Caco-2 (cell line): ENCODE results near the gene GPATCH11. TPM values are rescaled to one million over a fixed set of nuclear protein-coding genes. Genes with fewer than 3 reads are reported as not detected.

Experiments used
- BruUV-seq: library from RNA; stranded (reverse); fragments of 400-500 nt; replicated peaks from 2 replicates; lab custom pipeline; 2021; lab: Mats Ljungman, UMichigan
- CTCF ChIA-PET: fragments of 300-600 bp; sonication (Branson Sonifier 250); formaldehyde crosslinking; loops from one replicate; lab custom pipeline; 2022; ENCODE audit warnings: antibody characterized with exemption; lab: Charles Lee
- POLR2A ChIA-PET: fragments of 300-600 bp; sonication (Branson Sonifier 250); formaldehyde crosslinking; loops from one replicate; lab custom pipeline; 2022; ENCODE audit warnings: antibody characterized with exemption; lab: Charles Lee
- DNase-seq, 2 experiments: peaks; one replicate each; pipeline versions ENCODE4 v3.0.0 to v3.0.0-alpha.2; 2020 to 2022
- H3K27me3 ChIP-seq: replicated peaks from 2 replicates; pipeline ENCODE4 v1.6.0; 2011; ENCODE audit warnings: low read length; ENCODE audit not compliant: control insufficient read depth, insufficient read depth
- H3K36me3 ChIP-seq: 2 replicates; pipeline ENCODE4 v1.5.1; 2011; ENCODE audit warnings: low read length; ENCODE audit not compliant: control insufficient read depth, insufficient read depth
- H3K4me1 ChIP-seq: fragments of 250-450 bp; sonication (Bioruptor Pico); 2 replicates; pipeline ENCODE4 v1.5.1; 2020; ENCODE audit warnings: mild to moderate bottlenecking
- H3K4me3 ChIP-seq: 2 replicates; pipeline ENCODE4 v1.5.1; 2011; ENCODE audit warnings: low read depth, mild to moderate bottlenecking, control low read depth, low read length
- H3K9me3 ChIP-seq: fragments of 250-450 bp; sonication (Bioruptor Pico); 2 replicates; pipeline ENCODE4 v1.5.1; 2020; ENCODE audit warnings: mild to moderate bottlenecking, moderate library complexity
- H3K27ac Mint-ChIP-seq: one replicate; pipeline ENCODE4 v1.8.0; 2022; ENCODE audit warnings: mixed read lengths; ENCODE audit not compliant: unreplicated experiment
- H3K27me3 Mint-ChIP-seq: one replicate; pipeline ENCODE4 v1.8.0; 2022; ENCODE audit warnings: mixed read lengths; ENCODE audit not compliant: insufficient read depth, unreplicated experiment
- H3K36me3 Mint-ChIP-seq: one replicate; pipeline ENCODE4 v1.8.0; 2022; ENCODE audit warnings: mild to moderate bottlenecking, mixed read lengths; ENCODE audit not compliant: insufficient read depth, unreplicated experiment
- H3K4me1 Mint-ChIP-seq: one replicate; pipeline ENCODE4 v1.8.0; 2022; ENCODE audit warnings: low read depth, mixed read lengths; ENCODE audit not compliant: unreplicated experiment
- H3K4me3 Mint-ChIP-seq: one replicate; pipeline ENCODE4 v1.8.0; 2022; ENCODE audit warnings: mild to moderate bottlenecking, moderate library complexity, mixed read lengths; ENCODE audit not compliant: unreplicated experiment
- H3K9me3 Mint-ChIP-seq: one replicate; pipeline ENCODE4 v1.8.0; 2022; ENCODE audit warnings: mixed read lengths; ENCODE audit not compliant: unreplicated experiment
- CTCF ChIP-seq, 2 experiments: fragments of 200-600 bp in 1 of 2; IDR thresholded peaks; 1 replicate in 1 of 2; 2 replicates in 1 of 2; pipeline versions ENCODE4 v1.5.1 to v1.8.0; 2011 to 2022; ENCODE audit warnings: antibody characterized with exemption in 1 of 2, control low read depth in 1 of 2, inconsistent platforms in 1 of 2, low read depth in 1 of 2, low read length in 1 of 2, mild to moderate bottlenecking in 1 of 2, moderate library complexity in 1 of 2; ENCODE audit not compliant: insufficient read depth in 1 of 2, severe bottlenecking in 1 of 2, unreplicated experiment in 1 of 2
- intact Hi-C: fragments of 100-400 bp; cut with micrococcal nuclease; formaldehyde crosslinking; loops from one replicate; pipeline ENCODE4 v1.10.0; 2022; ENCODE audit not compliant: unreplicated experiment
- total RNA-seq: library from RNA; stranded (reverse); gene quantifications from 2 replicates; pipeline ENCODE4 v1.2.3, GENCODE V29; 2022

The GPATCH11 gene
- total RNA-seq, 1 experiment from 2014 or later = 8.3 TPM

GRCh38 chr2:37111958-37112357, 27.6 kb downstream of the GPATCH11 start:
- H3K4me3 Mint-ChIP-seq = no peak overlapping the region
- peaks cover 52% of the 10 kb centered on the region for H3K36me3 Mint-ChIP-seq
- POLR2A ChIA-PET = no interaction called here
- H3K27me3 Mint-ChIP-seq = no peaks in the 10 kb centered on the region
- BruUV-seq = no TSS peak
- H3K4me1 Mint-ChIP-seq = no peaks in the 10 kb centered on the region
- H3K9me3 ChIP-seq = no peaks in the 10 kb centered on the region
- no peaks in the 10 kb centered on the region for H3K9me3 Mint-ChIP-seq
- TF ChIP-seq CTCF (IDR thresholded peaks at IDR 0.05; ENCODE audit: insufficient read depth in 1 of 2, low read depth in 1 of 2, low read length in 1 of 2, severe bottlenecking in 1 of 2, unreplicated experiment in 1 of 2) = no peak
- DNase-seq = no peak
- CTCF ChIA-PET = no interaction called here
- no peak overlapping the region for H3K4me3 ChIP-seq
- H3K27me3 ChIP-seq = no peaks in the 10 kb centered on the region
- no peaks in the 10 kb centered on the region for H3K4me1 ChIP-seq
- intact Hi-C loops = no loop called here
- H3K36me3 ChIP-seq = peaks cover 1% of the 10 kb centered on the region; the same call in 1 of the 2 replicates
- H3K27ac Mint-ChIP-seq = no peak overlapping the region

GRCh38 chr2:37117566-37117965, 33.2 kb downstream of the GPATCH11 start:
- no peak overlapping the region for H3K4me3 ChIP-seq
- Mint-ChIP-seq H3K27me3 (no peaks in the 10 kb centered on the region), H3K27ac (no peak overlapping the region), H3K4me3 (no peak overlapping the region), H3K9me3 (no peaks in the 10 kb centered on the region), H3K36me3 (peaks cover 43% of the 10 kb centered on the region), H3K4me1 (peaks cover 6% of the 10 kb centered on the region)
- no peaks in the 10 kb centered on the region for H3K36me3 ChIP-seq
- no peak for DNase-seq
- POLR2A ChIA-PET = no interaction called here
- CTCF ChIA-PET = no interaction called here
- H3K27me3 ChIP-seq = no peaks in the 10 kb centered on the region
- no peaks in the 10 kb centered on the region for H3K4me1 ChIP-seq
- no TSS peak for BruUV-seq
- intact Hi-C loops = no loop called here
- no peak for TF ChIP-seq CTCF (IDR thresholded peaks at IDR 0.05; ENCODE audit: insufficient read depth in 1 of 2, low read depth in 1 of 2, low read length in 1 of 2, severe bottlenecking in 1 of 2, unreplicated experiment in 1 of 2)
- no peaks in the 10 kb centered on the region for H3K9me3 ChIP-seq

GRCh38 chr2:37119157-37119556, 34.8 kb downstream of the GPATCH11 start:
- Mint-ChIP-seq H3K36me3 (peaks cover 51% of the 10 kb centered on the region), H3K27ac (no peak overlapping the region), H3K9me3 (no peaks in the 10 kb centered on the region), H3K27me3 (no peaks in the 10 kb centered on the region), H3K4me1 (peaks cover 6% of the 10 kb centered on the region), H3K4me3 (no peak overlapping the region)
- TF ChIP-seq CTCF (IDR thresholded peaks at IDR 0.05; ENCODE audit: insufficient read depth in 1 of 2, low read depth in 1 of 2, low read length in 1 of 2, severe bottlenecking in 1 of 2, unreplicated experiment in 1 of 2) = no peak
- H3K9me3 ChIP-seq = no peaks in the 10 kb centered on the region
- H3K27me3 ChIP-seq = no peaks in the 10 kb centered on the region
- BruUV-seq = no TSS peak
- DNase-seq = peak in 1 of 2 experiments; percentile 11
- H3K36me3 ChIP-seq = no peaks in the 10 kb centered on the region
- intact Hi-C loops = no loop called here
- H3K4me1 ChIP-seq = no peaks in the 10 kb centered on the region
- CTCF ChIA-PET = no interaction called here
- no peak overlapping the region for H3K4me3 ChIP-seq
- POLR2A ChIA-PET = interaction anchor here (0.7 kb wide), 1 partner anchor 35 kb away, joined by 4 read pairs; the partner anchor contains the start of genes GPATCH11 and HEATR5B
